Gastroesophageal sphincter (tissue), 4 donors: ENCODE measurements around the gene SETMAR. TPM values are rescaled to one million over a fixed set of nuclear protein-coding genes. Genes with fewer than 3 reads are reported as not detected.
"Not testable (repeated sequence)": the region's sequence is repeated elsewhere in the genome, so short reads cannot be mapped to it uniquely, and the experiment has no call there.

Experiments used
- ATAC-seq: fragments of 150-250 bp; one replicate; pipeline ENCODE4 v1.9.1; 2016; ENCODE audit warnings: mild to moderate bottlenecking, moderate library complexity
- H3K27ac ChIP-seq, 4 donors: fragments of 200-600 bp; sonication (generic) in 3 of 4; 1 replicate in 3 of 4; 2 replicates in 1 of 4; pipeline ENCODE4 v1.5.1; 2016 to 2019
- H3K27me3 ChIP-seq: fragments of 200-600 bp; sonication (generic); one replicate; pipeline ENCODE4 v1.5.1; 2019
- H3K36me3 ChIP-seq, 2 donors: fragments of 200-600 bp; sonication (generic); one replicate each; pipeline ENCODE4 v1.5.1; 2019; ENCODE audit warnings: control low read depth in 1 of 2
- H3K4me1 ChIP-seq, 3 donors: fragments of 200-600 bp; sonication (generic); 1 replicate in 2 of 3; 2 replicates in 1 of 3; pipeline ENCODE4 v1.5.1; 2016 to 2019; ENCODE audit warnings: control low read depth in 2 of 3
- H3K4me3 ChIP-seq, 2 donors: fragments of 200-600 bp; sonication (generic); one replicate each; pipeline ENCODE4 v1.5.1; 2019; ENCODE audit warnings: mild to moderate bottlenecking in 1 of 2, moderate library complexity in 1 of 2
- H3K9me3 ChIP-seq, 3 donors: fragments of 200-600 bp; sonication (generic); one replicate each; pipeline ENCODE4 v1.5.1; 2017 to 2019; ENCODE audit warnings: control low read depth in 2 of 3
- CTCF ChIP-seq, 4 experiments: fragments of 200-600 bp in 2 of 4; fragments of 450-650 bp in 2 of 4; sonication (generic) in 1 of 4; IDR thresholded peaks; one replicate each; pipeline ENCODE4 v1.5.1; 2017 to 2019; ENCODE audit warnings: antibody characterized with exemption in 4 of 4, mild to moderate bottlenecking in 2 of 4, moderate library complexity in 2 of 4
- EP300 ChIP-seq: sonication (generic); formaldehyde crosslinking; IDR thresholded peaks from one replicate; pipeline ENCODE4 v1.6.1; 2017; ENCODE audit warnings: antibody characterized with exemption, mild to moderate bottlenecking
- POLR2A ChIP-seq, 2 donors: fragments of 450-650 bp; IDR thresholded peaks; one replicate each; pipeline ENCODE4 v1.6.1; 2017; ENCODE audit warnings: antibody characterized with exemption in 2 of 2, mild to moderate bottlenecking in 2 of 2, moderate library complexity in 1 of 2
- POLR2AphosphoS5 ChIP-seq: sonication (generic); formaldehyde crosslinking; IDR thresholded peaks from one replicate; pipeline ENCODE4 v1.6.1; 2017; ENCODE audit warnings: antibody characterized with exemption
- WGBS, 2 donors: methylation state at CpG; one replicate each; pipeline ENCODE4 v1.1.5; 2018; ENCODE audit warnings: low coverage in 1 of 2; 5-methylcytosine and 5-hydroxymethylcytosine counted together
- total RNA-seq, 4 donors: library from RNA; depleted of rRNA; stranded (reverse); fragments of >200 nt; gene quantifications; one replicate each; pipeline ENCODE4 v1.1.0, GENCODE V29; 2016

Gene SETMAR
- total RNA-seq, 4 donors from 2014 or later, result 24.4 to 43.4 (median 26.8) TPM

GRCh38 chr3:4290272-4290893 lies 12.8 kb upstream of the SETMAR start:
- peaks cover 0 to 4% (median 0%) of the 10 kb centered on the region in 3 donors for H3K4me1 ChIP-seq
- no peaks in the 10 kb centered on the region for H3K9me3 ChIP-seq
- no peaks in the 10 kb centered on the region for H3K36me3 ChIP-seq
- TF ChIP-seq POLR2AphosphoS5 (no peak), EP300 (no peak), CTCF (IDR thresholded peaks at IDR 0.05) (peak; percentile 82 to 90 (median 88)), POLR2A (IDR thresholded peaks at IDR 0.05) (no peak)
- WGBS, 2 donors, result 0 to 7% methylated on average over 4 to 5 of the region's 5 CpGs
- ATAC-seq, result no peak
- no peak overlapping the region for H3K4me3 ChIP-seq
- H3K27ac ChIP-seq, result no peak overlapping the region
- no peaks in the 10 kb centered on the region for H3K27me3 ChIP-seq

GRCh38 chr3:4292301-4292700 lies 10.9 kb upstream of the SETMAR start:
- H3K27me3 ChIP-seq, result no peaks in the 10 kb centered on the region
- WGBS, 2 donors, result 53 to 73% methylated on average over 3 of the region's 3 CpGs
- no peaks in the 10 kb centered on the region for H3K9me3 ChIP-seq
- H3K4me1 ChIP-seq, result peaks cover 0 to 4% (median 0%) of the 10 kb centered on the region in 3 donors
- no peak overlapping the region for H3K4me3 ChIP-seq
- TF ChIP-seq POLR2A (IDR thresholded peaks at IDR 0.05) (no peak), POLR2AphosphoS5 (no peak), CTCF (IDR thresholded peaks at IDR 0.05) (no peak), EP300 (no peak)
- no peak for ATAC-seq
- no peak overlapping the region for H3K27ac ChIP-seq
- H3K36me3 ChIP-seq, result no peaks in the 10 kb centered on the region

DNA sequence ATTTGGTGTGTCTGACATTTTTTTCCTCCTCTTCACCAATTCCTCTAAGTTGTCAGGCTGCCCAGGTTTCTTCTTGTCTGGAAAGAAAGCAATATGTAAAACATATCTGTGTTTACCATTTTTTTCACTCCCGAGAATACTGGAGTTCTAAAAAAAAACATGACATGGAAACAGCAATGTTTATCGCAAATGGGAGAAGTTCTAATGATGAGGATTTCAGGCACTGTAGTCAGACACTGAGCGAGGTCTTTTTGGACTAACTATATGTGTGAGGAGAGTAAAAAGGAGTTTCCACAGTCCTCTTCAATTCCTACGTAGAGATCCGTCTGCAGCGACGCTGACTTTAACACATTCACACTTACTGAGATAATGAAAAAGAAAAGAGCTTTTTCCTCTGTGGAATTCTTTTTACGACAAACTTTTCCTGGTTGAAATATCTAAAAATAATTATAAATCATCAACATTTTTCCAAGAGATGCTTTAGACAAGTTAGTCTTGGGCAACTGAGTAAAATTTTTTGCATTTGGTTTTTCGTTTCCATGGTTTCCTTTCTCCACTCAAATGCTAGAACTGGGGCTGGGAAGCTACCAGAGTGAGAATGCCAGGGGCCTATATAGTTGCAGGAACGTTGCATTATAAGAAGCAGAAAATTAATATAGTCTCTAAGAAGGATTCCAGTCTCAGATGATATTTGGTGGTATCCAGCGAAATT lies 8.4 kb upstream of the SETMAR start:
- WGBS, 2 donors, result 85 to 86% methylated on average over 10 of the region's 11 CpGs
- ATAC-seq, result no peak
- Histone ChIP-seq H3K36me3 (no peaks in the 10 kb centered on the region), H3K27me3 (no peaks in the 10 kb centered on the region), H3K4me3 (no peak overlapping the region), H3K4me1 (peaks cover 0 to 4% (median 0%) of the 10 kb centered on the region in 3 donors), H3K9me3 (no peaks in the 10 kb centered on the region), H3K27ac (no peak overlapping the region)
- TF ChIP-seq POLR2A (IDR thresholded peaks at IDR 0.05) (no peak), POLR2AphosphoS5 (no peak), CTCF (IDR thresholded peaks at IDR 0.05) (no peak), EP300 (no peak)

DNA sequence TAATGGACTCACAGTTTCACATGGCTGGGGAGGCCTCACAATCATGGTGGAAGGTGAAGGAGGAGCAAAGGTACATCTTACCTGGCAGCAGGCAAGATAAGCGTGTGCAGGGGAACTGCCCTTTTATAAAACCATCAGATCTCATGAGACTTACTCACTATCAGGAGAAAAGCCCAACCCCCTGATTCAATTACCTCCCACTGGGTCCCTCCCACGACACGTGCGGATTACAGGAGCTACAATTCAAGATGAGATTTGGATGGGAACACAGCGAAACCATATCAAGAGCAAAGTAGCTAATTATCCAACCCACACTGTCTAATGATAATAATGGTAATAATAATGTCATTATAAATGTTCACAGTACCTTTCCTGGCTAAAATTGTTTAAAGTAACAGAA lies 6.7 kb upstream of the SETMAR start:
- not testable (repeated sequence) for H3K27ac ChIP-seq, H3K36me3 ChIP-seq, H3K4me3 ChIP-seq, H3K4me1 ChIP-seq, H3K27me3 ChIP-seq, ATAC-seq, H3K9me3 ChIP-seq
- 81 to 85% methylated on average over 4 to 5 of the region's 5 CpGs for WGBS, 2 donors

DNA sequence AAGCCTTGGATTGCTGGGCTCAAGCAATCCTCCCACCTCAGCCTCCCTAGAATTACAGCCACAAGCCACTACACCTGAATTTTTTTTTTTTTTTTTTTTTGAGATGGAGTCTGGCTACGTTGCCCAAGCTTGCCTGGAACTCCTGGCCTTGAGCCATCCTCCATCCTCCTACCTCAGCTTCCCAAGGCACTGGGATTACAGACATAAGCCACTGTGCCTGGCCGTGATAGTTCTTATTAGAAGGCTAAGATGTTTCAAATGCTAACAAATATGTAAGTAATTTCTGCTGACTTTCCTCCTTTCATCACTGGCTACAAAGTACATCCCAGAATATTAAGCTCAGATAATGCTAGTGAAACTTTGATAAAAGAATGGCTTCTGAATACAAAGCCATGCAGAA lies 5.7 kb upstream of the SETMAR start:
- TF ChIP-seq EP300, result no peak
- TF ChIP-seq POLR2AphosphoS5, result no peak
- no peak for TF ChIP-seq POLR2A (IDR thresholded peaks at IDR 0.05)
- TF ChIP-seq CTCF (IDR thresholded peaks at IDR 0.05), result no peak

More for the DNA sequence above, 5.7 kb upstream of the SETMAR start:
- Histone ChIP-seq H3K36me3 (no peaks in the 10 kb centered on the region), H3K4me3 (no peak overlapping the region), H3K4me1 (no peaks in the 10 kb centered on the region), H3K9me3 (no peaks in the 10 kb centered on the region), H3K27ac (no peak overlapping the region), H3K27me3 (no peaks in the 10 kb centered on the region)
- 83% methylated on average over 2 of the region's 2 CpGs; no CpG with 5 or more reads in 1 of the 2 donors for WGBS, 2 donors
- no peak for ATAC-seq
